ENCODE results near the gene L3MBTL4.

Gene L3MBTL4

DNA sequence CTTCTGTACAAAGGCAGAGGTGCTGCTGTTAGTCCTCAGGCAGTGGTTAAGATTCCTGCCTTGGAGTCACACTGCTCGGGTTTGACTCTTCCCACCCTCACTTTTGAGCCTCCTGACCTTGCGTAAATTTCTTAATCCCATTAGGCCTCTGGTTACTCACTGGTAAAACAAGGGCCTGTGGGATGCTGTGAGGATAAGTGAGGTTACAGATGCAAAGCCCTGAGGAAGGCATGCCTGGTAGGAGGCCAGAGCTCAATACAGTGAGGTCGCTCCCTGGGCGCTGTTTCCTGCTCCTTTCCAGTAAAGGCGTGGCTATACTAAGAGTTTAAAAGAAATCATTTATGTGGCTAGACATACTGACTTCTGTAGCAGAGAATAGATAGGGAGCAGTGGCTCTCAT is 391.9 kb downstream of the L3MBTL4 start:
- H3K4me3 ChIP-seq (replicated peaks; ENCODE audit: low read depth, low read length) = no peak overlapping the region
- TF ChIP-seq CTCF (IDR thresholded peaks at IDR 0.05; ENCODE audit: low read length, missing control alignments) = no peak
- DNase-seq (ENCODE audit: low read depth) = no peak

DNA sequence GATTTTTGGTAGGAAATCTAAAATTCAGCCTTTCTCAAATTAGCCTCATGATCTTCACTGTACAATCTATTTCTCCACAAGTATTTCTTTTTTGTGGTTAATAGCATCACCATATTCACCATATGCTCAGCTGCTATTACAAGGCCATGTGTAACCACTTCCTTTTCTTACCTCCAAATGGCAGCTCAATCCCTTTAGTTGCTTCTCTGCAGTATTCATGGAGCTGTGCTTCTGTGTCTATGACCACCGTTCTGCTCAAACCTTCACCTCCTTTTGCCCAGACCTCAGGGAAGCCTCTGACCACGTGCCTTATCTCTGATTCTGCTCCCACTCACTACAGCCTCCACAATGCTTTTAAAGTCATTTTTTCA is 392.7 kb downstream of the L3MBTL4 start:
- no peak overlapping the region for H3K4me3 ChIP-seq (replicated peaks; ENCODE audit: low read depth, low read length)
- no peak for DNase-seq (ENCODE audit: low read depth)
- TF ChIP-seq CTCF (IDR thresholded peaks at IDR 0.05; ENCODE audit: low read length, missing control alignments) = no peak

GRCh38 chr18:6021306-6022073 is 393.2 kb downstream of the L3MBTL4 start:
- no peak overlapping the region for H3K4me3 ChIP-seq (replicated peaks; ENCODE audit: low read depth, low read length)
- TF ChIP-seq CTCF (IDR thresholded peaks at IDR 0.05; ENCODE audit: low read length, missing control alignments) = no peak
- DNase-seq (ENCODE audit: low read depth) = no peak

- no peak overlapping the region for H3K4me3 ChIP-seq (replicated peaks; ENCODE audit: low read depth, low read length)
- no peak for TF ChIP-seq CTCF (IDR thresholded peaks at IDR 0.05; ENCODE audit: low read length, missing control alignments)
- no peak for DNase-seq (ENCODE audit: low read depth)
Measured at GRCh38 chr18:6018671-6019070, 396.0 kb downstream of the L3MBTL4 start.

- no peak for DNase-seq (ENCODE audit: low read depth)
- no peak for TF ChIP-seq CTCF (IDR thresholded peaks at IDR 0.05; ENCODE audit: low read length, missing control alignments)
- no peak overlapping the region for H3K4me3 ChIP-seq (replicated peaks; ENCODE audit: low read depth, low read length)
Measured at GRCh38 chr18:6017171-6017570, 397.5 kb downstream of the L3MBTL4 start.

- H3K4me3 ChIP-seq (replicated peaks; ENCODE audit: low read depth, low read length) = no peak overlapping the region
- DNase-seq (ENCODE audit: low read depth) = no peak
- TF ChIP-seq CTCF (IDR thresholded peaks at IDR 0.05; ENCODE audit: low read length, missing control alignments) = no peak
Measured at GRCh38 chr18:6015364-6015763, 399.3 kb downstream of the L3MBTL4 start.
